HCT116 (cell line): ENCODE data around the gene CR1L.
"Not testable (repeated sequence)": the region's sequence is repeated elsewhere in the genome, so short reads cannot be mapped to it uniquely, and the experiment has no call there.

Source experiments
- ATF3 ChIP-seq: IDR thresholded peaks from 2 replicates; pipeline ENCODE4 v1.6.1; 2012
- CTCF ChIP-seq, 3 experiments: fragments of 200-600 bp in 1 of 3; sonication (generic) in 1 of 3; IDR thresholded peaks in 2 of 3; conservative IDR thresholded peaks in 1 of 3; 2 replicates each; pipeline ENCODE4 v1.5.1; 2012 to 2017; ENCODE audit warnings: low read depth in 2 of 3, low read length in 2 of 3, antibody characterized with exemption in 1 of 3, borderline replicate concordance in 1 of 3, control low read depth in 1 of 3, mild to moderate bottlenecking in 1 of 3, mixed read lengths in 1 of 3, mixed run types in 1 of 3, moderate library complexity in 1 of 3; ENCODE audit not compliant: insufficient read depth in 1 of 3
- EZH2 ChIP-seq: fragments of 200-600 bp; sonication (generic); IDR thresholded peaks from 2 replicates; pipeline ENCODE4 v1.6.1; 2017; ENCODE audit warnings: antibody characterized with exemption, mixed run types
- POLR2AphosphoS5 ChIP-seq: IDR thresholded peaks from 2 replicates; pipeline ENCODE4 v1.6.1; 2011; ENCODE audit warnings: mild to moderate bottlenecking, low read depth, low read length, moderate library complexity
- RAD21 ChIP-seq: IDR thresholded peaks from 2 replicates; pipeline ENCODE4 v1.6.1; 2012; ENCODE audit warnings: low read depth, mild to moderate bottlenecking
- REST ChIP-seq: IDR thresholded peaks from 2 replicates; pipeline ENCODE4 v1.6.1; 2012; ENCODE audit warnings: low read depth
- ZBTB33 ChIP-seq: IDR thresholded peaks from 2 replicates; pipeline ENCODE4 v1.6.1; 2011; ENCODE audit warnings: mild to moderate bottlenecking, low read length, moderate library complexity; ENCODE audit not compliant: insufficient replicate concordance; ENCODE audit errors: extremely low read depth

- TF ChIP-seq CTCF (IDR thresholded peaks at IDR 0.05 in 2 of 3, conservative IDR thresholded peaks at IDR 0.05 in 1 of 3; ENCODE audit: borderline replicate concordance in 1 of 3, insufficient read depth in 1 of 3, low read depth in 2 of 3, low read length in 2 of 3); EZH2; RAD21; ZBTB33; REST; POLR2AphosphoS5; ATF3: not testable (repeated sequence)
Observed at GRCh38 chr1:207638487-207639145, 6.3 kb upstream of the CR1L start.
